Measurements from ENCODE around the gene GAS6.

GAS6 gene

GRCh38 chr13:113782472-113782871 is 81.4 kb downstream of the GAS6 start (continued):
- TF ChIP-seq PPARA (CRISPR knock-in tag; IDR thresholded peaks at IDR 0.05; ENCODE audit: borderline replicate concordance): no peak
- no peak for TF ChIP-seq RARB (CRISPR knock-in tag; IDR thresholded peaks at IDR 0.05)

- no peak for TF ChIP-seq ARNTL (CRISPR knock-in tag; IDR thresholded peaks at IDR 0.05; ENCODE audit: borderline replicate concordance, low read depth)
- TF ChIP-seq PATZ1 (CRISPR knock-in tag; IDR thresholded peaks at IDR 0.05; ENCODE audit: borderline replicate concordance): no peak
- no peak for TF ChIP-seq ZC3H10 (CRISPR knock-in tag; IDR thresholded peaks at IDR 0.05)
- no peak for TF ChIP-seq BACH2 (CRISPR knock-in tag; IDR thresholded peaks at IDR 0.05; ENCODE audit: borderline replicate concordance)
- no peak for TF ChIP-seq CSRNP3 (CRISPR knock-in tag; IDR thresholded peaks at IDR 0.05)
- TF ChIP-seq TOX (CRISPR knock-in tag; IDR thresholded peaks at IDR 0.05; ENCODE audit: borderline replicate concordance): no peak
- TF ChIP-seq RARB (CRISPR knock-in tag; IDR thresholded peaks at IDR 0.05): no peak
- TF ChIP-seq ZNF70 (CRISPR knock-in tag; IDR thresholded peaks at IDR 0.05): no peak
- TF ChIP-seq ZFP30 (CRISPR knock-in tag; IDR thresholded peaks at IDR 0.05): no peak
- TF ChIP-seq ZNF565 (CRISPR knock-in tag; conservative IDR thresholded peaks at IDR 0.05; ENCODE audit: low read depth): no peak
- no peak for TF ChIP-seq CREB5 (CRISPR knock-in tag; IDR thresholded peaks at IDR 0.05; ENCODE audit: low read depth)
- TF ChIP-seq ZFP3 (CRISPR knock-in tag; IDR thresholded peaks at IDR 0.05): no peak
- TF ChIP-seq SNAI2 (CRISPR knock-in tag; IDR thresholded peaks at IDR 0.05): no peak
- TF ChIP-seq POU6F1 (CRISPR knock-in tag; IDR thresholded peaks at IDR 0.05; ENCODE audit: borderline replicate concordance, low read depth): no peak
- TF ChIP-seq OSR1 (CRISPR knock-in tag; IDR thresholded peaks at IDR 0.05): no peak
- TF ChIP-seq CSDC2 (CRISPR knock-in tag; IDR thresholded peaks at IDR 0.05): no peak
- no peak for ATAC-seq
Observed at GRCh38 chr13:113781571-113781970, 82.3 kb downstream of the GAS6 start.

- no peak for TF ChIP-seq RARB (CRISPR knock-in tag; IDR thresholded peaks at IDR 0.05)
- no peak for TF ChIP-seq GLIS3 (CRISPR knock-in tag; IDR thresholded peaks at IDR 0.05)
- peak; percentile 21; the same call in 1 of the 3 replicates for ATAC-seq
Observed at GRCh38 chr13:113777311-113778260, 86.3 kb downstream of the GAS6 start.

- ATAC-seq: no peak
- TF ChIP-seq CREB5 (CRISPR knock-in tag; IDR thresholded peaks at IDR 0.05; ENCODE audit: low read depth) (no peak), ZNF8 (CRISPR knock-in tag; IDR thresholded peaks at IDR 0.05) (no peak), GLIS3 (CRISPR knock-in tag; IDR thresholded peaks at IDR 0.05) (no peak), ZC3H10 (CRISPR knock-in tag; IDR thresholded peaks at IDR 0.05) (no peak), ZFP30 (CRISPR knock-in tag; IDR thresholded peaks at IDR 0.05) (no peak), CSRNP3 (CRISPR knock-in tag; IDR thresholded peaks at IDR 0.05) (no peak), PPARA (CRISPR knock-in tag; IDR thresholded peaks at IDR 0.05; ENCODE audit: borderline replicate concordance) (no peak), TCF4 (CRISPR knock-in tag; IDR thresholded peaks at IDR 0.05; ENCODE audit: borderline replicate concordance) (no peak), BACH2 (CRISPR knock-in tag; IDR thresholded peaks at IDR 0.05; ENCODE audit: borderline replicate concordance) (no peak), ZNF565 (CRISPR knock-in tag; conservative IDR thresholded peaks at IDR 0.05; ENCODE audit: low read depth) (no peak), RARB (CRISPR knock-in tag; IDR thresholded peaks at IDR 0.05) (no peak), ISL1 (CRISPR knock-in tag; IDR thresholded peaks at IDR 0.05) (no peak), ESRRG (CRISPR knock-in tag; IDR thresholded peaks at IDR 0.05) (no peak), OSR1 (CRISPR knock-in tag; IDR thresholded peaks at IDR 0.05) (no peak), CSDC2 (CRISPR knock-in tag; IDR thresholded peaks at IDR 0.05) (no peak), ARNTL (CRISPR knock-in tag; IDR thresholded peaks at IDR 0.05; ENCODE audit: borderline replicate concordance, low read depth) (no peak)
Observed at GRCh38 chr13:113776231-113777125, 87.4 kb downstream of the GAS6 start.

Measured in SK-N-SH treated with all-trans-retinoic acid at 6 μM for 48 hours (cell line).